HG02970 (cell line): Measurements from ENCODE around the gene CCDC6.
"Not testable (repeated sequence)": the region's sequence is repeated elsewhere in the genome, so short reads cannot be mapped to it uniquely, and the experiment has no call there.

ENCODE experiments used
- ATAC-seq: cut with Tn5 transposase; IDR thresholded peaks from one replicate; pipeline ENCODE4 v1.9.1; 2021; ENCODE audit warnings: mild to moderate bottlenecking, moderate library complexity, moderate number of reproducible peaks; ENCODE audit not compliant: unreplicated experiment, low FRiP score

CCDC6 gene

GRCh38 chr10:59819683-59820082 lies 86.7 kb downstream of the CCDC6 start:
- no peak for ATAC-seq

GRCh38 chr10:59819265-59819664 lies 87.1 kb downstream of the CCDC6 start:
- no peak for ATAC-seq

- ATAC-seq, result no peak
These were observed 88.6 kb downstream of the CCDC6 start for GRCh38 chr10:59817773-59818172.

- ATAC-seq, result no peak
These were observed 91.5 kb downstream of the CCDC6 start for GRCh38 chr10:59814878-59815277.

GRCh38 chr10:59812519-59813122 lies 93.7 kb downstream of the CCDC6 start:
- ATAC-seq, result no peak

- ATAC-seq, result no peak
These were observed 96.7 kb downstream of the CCDC6 start for GRCh38 chr10:59809644-59809974.

GRCh38 chr10:59808896-59809643 lies 97.3 kb downstream of the CCDC6 start:
- ATAC-seq, result peak; percentile 80

- no peak for ATAC-seq
These were observed 98.4 kb downstream of the CCDC6 start for GRCh38 chr10:59807629-59808620.

GRCh38 chr10:59805014-59805413 lies 101.3 kb downstream of the CCDC6 start:
- no peak for ATAC-seq

GRCh38 chr10:59804220-59804619 lies 102.1 kb downstream of the CCDC6 start:
- ATAC-seq, result no peak

GRCh38 chr10:59803714-59804113 lies 102.6 kb downstream of the CCDC6 start:
- ATAC-seq, result no peak

GRCh38 chr10:59801171-59801570 lies 105.2 kb downstream of the CCDC6 start:
- ATAC-seq, result no peak

- no peak for ATAC-seq
These were observed 106.9 kb downstream of the CCDC6 start for GRCh38 chr10:59799421-59799820.

GRCh38 chr10:59793919-59794318 lies 112.4 kb downstream of the CCDC6 start:
- no peak for ATAC-seq

- ATAC-seq, result no peak
These were observed 113.5 kb downstream of the CCDC6 start for GRCh38 chr10:59792812-59793211.

GRCh38 chr10:59791601-59792000 lies 114.8 kb downstream of the CCDC6 start:
- no peak for ATAC-seq

GRCh38 chr10:59790080-59790479 lies 116.3 kb downstream of the CCDC6 start:
- not testable (repeated sequence) for ATAC-seq

- ATAC-seq, result not testable (repeated sequence)
These were observed 117.4 kb downstream of the CCDC6 start for GRCh38 chr10:59788914-59789313.

GRCh38 chr10:59787032-59787431 lies 119.3 kb downstream of the CCDC6 start:
- not testable (repeated sequence) for ATAC-seq

- not testable (repeated sequence) for ATAC-seq
These were observed 120.9 kb downstream of the CCDC6 start for GRCh38 chr10:59785476-59785875.

- no peak for ATAC-seq
These were observed 124.8 kb downstream of the CCDC6 start for GRCh38 chr10:59781511-59781910.
